HL-60 (cell line): Measurements from ENCODE around the gene CXCR2.
A peak's percentile ranks its signal among the peaks of the same experiment; 100 is the strongest.

ENCODE experiments used
- DNase-seq, 2 experiments: peaks; one replicate each; pipeline ENCODE4 v3.0.0-alpha.2; 2010 to 2020; ENCODE audit warnings: low read depth in 1 of 2, low spot score in 1 of 2
- H3K27ac ChIP-seq: fragments of 250-450 bp; sonication (Bioruptor Pico); replicated peaks from 2 replicates; pipeline ENCODE4 v1.5.1; 2020; ENCODE audit warnings: mild to moderate bottlenecking, moderate library complexity
- H3K27me3 ChIP-seq: fragments of 250-450 bp; sonication (Bioruptor Pico); 2 replicates; pipeline ENCODE4 v1.5.1; 2021; ENCODE audit warnings: mild to moderate bottlenecking, moderate library complexity; ENCODE audit not compliant: insufficient read depth, poor library complexity, severe bottlenecking
- H3K4me3 ChIP-seq: replicated peaks from 2 replicates; pipeline ENCODE4 v1.5.1; 2011; ENCODE audit warnings: mild to moderate bottlenecking, control low read depth, low read length; ENCODE audit not compliant: insufficient read depth
- CTCF ChIP-seq: IDR thresholded peaks from one replicate; pipeline ENCODE4 v1.5.1; 2011; ENCODE audit warnings: low read length, control low read depth, inconsistent platforms; ENCODE audit not compliant: insufficient read depth
- GABPA ChIP-seq: IDR thresholded peaks from 2 replicates; pipeline ENCODE4 v1.6.1; 2012; ENCODE audit warnings: low read depth
- POLR2AphosphoS5 ChIP-seq: IDR thresholded peaks from 2 replicates; pipeline ENCODE4 v1.6.1; 2012; ENCODE audit warnings: low read depth
- REST ChIP-seq: IDR thresholded peaks from 2 replicates; pipeline ENCODE4 v1.6.1; 2012; ENCODE audit warnings: low read depth; ENCODE audit not compliant: insufficient replicate concordance
- SPI1 ChIP-seq: IDR thresholded peaks from 2 replicates; pipeline ENCODE4 v1.6.1; 2012; ENCODE audit warnings: low read depth, mild to moderate bottlenecking, borderline replicate concordance

The CXCR2 gene

GRCh38 chr2:218128781-218129457, 3.1 kb downstream of the CXCR2 start:
- peak overlapping the region; percentile 13; the same call in 1 of the 2 replicates for H3K27ac ChIP-seq
- H3K27me3 ChIP-seq = no peaks in the 10 kb centered on the region
- DNase-seq = peak in 1 of 2 experiments; percentile 55
- TF ChIP-seq GABPA (no peak), SPI1 (peak; percentile 71; the same call in 1 of the 2 replicates)
- H3K4me3 ChIP-seq = 0 out of 2 replicates have a peak overlapping the region, but pooled peaks have one; percentile 3

- TF ChIP-seq CTCF (no peak), GABPA (no peak), SPI1 (no peak), REST (no peak), POLR2AphosphoS5 (no peak)
- peak overlapping the region; percentile 13; the same call in 1 of the 2 replicates for H3K27ac ChIP-seq
- DNase-seq = no peak
- no peaks in the 10 kb centered on the region for H3K27me3 ChIP-seq
- H3K4me3 ChIP-seq = no peak overlapping the region
Measured at GRCh38 chr2:218129458-218130135, 3.8 kb downstream of the CXCR2 start.

- peak in 1 of 2 experiments; percentile 30 for DNase-seq
- H3K4me3 ChIP-seq = no peak overlapping the region
- H3K27me3 ChIP-seq = no peaks in the 10 kb centered on the region
- H3K27ac ChIP-seq = no peak overlapping the region
- TF ChIP-seq SPI1 (no peak), POLR2AphosphoS5 (no peak), GABPA (no peak), CTCF (no peak), REST (no peak)
Measured at GRCh38 chr2:218130377-218130776, 4.5 kb downstream of the CXCR2 start.

- no peak for TF ChIP-seq GABPA
- no peak for TF ChIP-seq REST
- no peak for TF ChIP-seq CTCF
- no peak for TF ChIP-seq POLR2AphosphoS5
- no peak for TF ChIP-seq SPI1
- Histone ChIP-seq H3K27me3 (no peaks in the 10 kb centered on the region), H3K4me3 (no peak overlapping the region), H3K27ac (no peak overlapping the region)
- DNase-seq = no peak
Measured at GRCh38 chr2:218130822-218131221, 5.0 kb downstream of the CXCR2 start.
